ENCODE measurements around the gene MAP3K10.
"Not testable (repeated sequence)": the region's sequence is repeated elsewhere in the genome, so short reads cannot be mapped to it uniquely, and the experiment has no call there.

MAP3K10 gene

DNA sequence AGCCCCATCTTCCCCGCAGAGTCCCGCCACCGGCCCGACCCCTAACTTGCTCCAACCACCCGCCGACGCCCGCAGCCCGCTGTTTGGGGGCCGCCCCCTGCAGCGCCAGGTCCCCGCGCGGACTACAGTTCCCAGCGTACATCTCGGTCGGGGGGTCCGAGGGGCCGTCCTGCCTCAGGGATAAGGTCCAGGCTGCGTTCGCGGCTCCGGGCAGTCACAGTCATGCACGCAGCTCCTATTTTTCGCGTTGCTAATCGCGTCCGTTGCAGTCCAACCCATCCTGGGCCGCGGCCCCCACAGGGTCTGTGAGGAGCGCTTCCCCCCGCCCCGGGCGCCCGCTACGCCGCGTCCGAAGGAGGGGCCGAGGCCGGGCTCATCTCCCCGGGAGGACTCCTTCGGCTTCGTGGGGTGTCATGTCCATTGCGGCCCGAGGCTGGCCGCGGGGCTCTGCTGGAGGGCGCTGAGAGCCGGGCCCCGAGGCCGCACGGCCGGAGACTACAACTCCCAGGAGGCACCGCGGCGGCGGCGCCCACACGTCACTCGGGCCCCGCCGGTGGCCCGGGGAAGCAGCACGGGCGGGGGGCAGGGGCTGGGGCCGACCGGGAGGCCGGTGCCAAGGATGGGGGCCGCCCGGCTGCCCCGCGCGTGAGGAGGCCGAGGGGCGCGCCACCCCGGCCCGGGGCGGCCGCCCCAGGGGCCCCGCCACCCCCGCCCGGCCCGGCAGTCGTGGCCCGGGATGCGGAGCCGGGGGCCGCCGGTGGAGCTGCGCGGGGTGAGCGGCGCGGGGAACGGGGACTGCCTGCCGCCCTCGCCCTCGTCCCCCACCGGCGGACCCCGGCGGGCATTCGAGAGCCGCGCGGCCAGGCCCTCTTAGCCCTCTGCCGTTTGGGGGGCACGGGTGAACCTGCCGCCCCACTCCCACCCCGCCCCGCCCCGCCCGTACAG is at the start of gene MAP3K10:
TSS of gene MAP3K10 (plus strand) at position 536 of the 945 bp plus-strand sequence. CDS start 606 bp downstream, outside the sequence.
- no peaks in the 10 kb centered on the region for H3K36me3 ChIP-seq (ENCODE audit: control insufficient read depth, insufficient read depth, low read length)
- H3K9ac ChIP-seq (ENCODE audit: low read length): peak within 1 kb of the TSS; percentile 78
- H3K9me3 ChIP-seq (ENCODE audit: control insufficient read depth, low read length): no peaks in the 10 kb centered on the region
- no peaks in the 10 kb centered on the region for H3K27me3 ChIP-seq (ENCODE audit: control insufficient read depth, insufficient read depth, low read length)
- peak within 1 kb of the TSS; percentile 38 for H3K4me3 ChIP-seq (ENCODE audit: low read length)
- H3K4me1 ChIP-seq (ENCODE audit: control insufficient read depth, insufficient read depth, low read length): peaks cover 5% of the 10 kb centered on the region

DNA sequence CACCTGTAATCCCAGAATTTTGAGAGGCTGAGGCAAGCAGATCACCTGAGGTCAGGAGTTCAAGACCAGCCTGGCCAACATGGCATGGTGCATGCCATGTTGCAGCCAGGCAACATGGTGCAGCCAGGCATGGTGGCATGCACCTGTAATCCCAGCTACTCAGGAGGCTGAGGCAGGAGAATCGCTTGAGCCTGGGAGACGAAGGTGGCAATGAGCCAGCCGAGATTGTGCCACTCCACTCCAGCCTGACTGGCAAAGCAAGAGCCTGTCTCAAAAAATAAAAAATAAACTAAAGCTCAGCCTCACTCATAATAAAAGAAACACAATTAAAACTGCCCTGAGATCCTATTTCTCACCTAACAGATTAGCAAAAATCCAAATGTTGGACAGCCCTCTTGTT is 49.7 kb upstream of the MAP3K10 start:
- Histone ChIP-seq H3K9me3 (ENCODE audit: control insufficient read depth, low read length) (no peaks in the 10 kb centered on the region), H3K4me3 (ENCODE audit: low read length) (no peak overlapping the region), H3K4me1 (ENCODE audit: control insufficient read depth, insufficient read depth, low read length) (no peaks in the 10 kb centered on the region), H3K36me3 (ENCODE audit: control insufficient read depth, insufficient read depth, low read length) (no peaks in the 10 kb centered on the region), H3K9ac (ENCODE audit: low read length) (no peak overlapping the region), H3K27me3 (ENCODE audit: control insufficient read depth, insufficient read depth, low read length) (peaks cover 3% of the 10 kb centered on the region)

DNA sequence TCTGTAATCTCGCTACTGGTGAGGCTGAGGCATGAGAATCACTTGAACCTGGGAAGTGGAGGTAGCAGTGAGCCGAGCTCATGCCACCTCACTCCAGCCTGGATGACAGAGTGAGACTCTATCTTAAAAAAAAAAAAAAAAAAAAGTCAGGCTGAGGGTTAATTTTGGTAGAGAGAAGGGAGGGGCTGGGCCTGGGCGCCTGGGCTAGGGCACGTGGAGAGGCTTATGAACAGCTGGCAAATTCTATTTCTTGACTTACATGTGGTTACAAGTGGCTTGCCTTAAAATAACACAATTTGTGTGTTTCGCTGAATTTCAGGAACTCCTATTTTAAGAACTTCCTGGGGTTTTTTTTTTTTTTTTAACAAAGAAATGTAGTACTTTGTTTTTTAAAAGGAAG is 47.6 kb upstream of the MAP3K10 start:
- no peaks in the 10 kb centered on the region for H3K36me3 ChIP-seq (ENCODE audit: control insufficient read depth, insufficient read depth, low read length)
- no peaks in the 10 kb centered on the region for H3K27me3 ChIP-seq (ENCODE audit: control insufficient read depth, insufficient read depth, low read length)
- no peaks in the 10 kb centered on the region for H3K9me3 ChIP-seq (ENCODE audit: control insufficient read depth, low read length)
- no peak overlapping the region for H3K4me3 ChIP-seq (ENCODE audit: low read length)
- H3K4me1 ChIP-seq (ENCODE audit: control insufficient read depth, insufficient read depth, low read length): no peaks in the 10 kb centered on the region
- H3K9ac ChIP-seq (ENCODE audit: low read length): no peak overlapping the region

DNA sequence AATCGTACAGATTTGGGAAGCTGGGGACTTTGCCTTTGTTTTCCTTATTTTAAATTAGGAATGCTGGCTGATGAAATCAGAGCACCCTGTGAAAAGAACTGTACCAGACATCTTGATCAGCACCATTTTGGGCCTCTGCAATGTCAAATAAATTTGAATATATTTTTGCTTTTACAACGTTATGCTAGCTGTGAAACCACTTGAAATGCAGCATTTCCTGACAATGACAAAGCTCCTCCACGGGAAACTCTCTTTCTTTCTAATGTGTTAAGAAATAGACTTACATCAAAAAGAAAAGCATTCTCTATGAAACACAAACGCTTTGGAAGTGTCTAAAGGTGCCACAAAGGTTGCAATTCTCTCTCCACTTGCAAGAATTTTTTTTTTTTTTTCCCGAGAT is 47.1 kb upstream of the MAP3K10 start:
- no peaks in the 10 kb centered on the region for H3K4me1 ChIP-seq (ENCODE audit: control insufficient read depth, insufficient read depth, low read length)
- H3K27me3 ChIP-seq (ENCODE audit: control insufficient read depth, insufficient read depth, low read length): no peaks in the 10 kb centered on the region
- no peaks in the 10 kb centered on the region for H3K9me3 ChIP-seq (ENCODE audit: control insufficient read depth, low read length)
- H3K36me3 ChIP-seq (ENCODE audit: control insufficient read depth, insufficient read depth, low read length): no peaks in the 10 kb centered on the region
- H3K4me3 ChIP-seq (ENCODE audit: low read length): no peak overlapping the region
- H3K9ac ChIP-seq (ENCODE audit: low read length): no peak overlapping the region

DNA sequence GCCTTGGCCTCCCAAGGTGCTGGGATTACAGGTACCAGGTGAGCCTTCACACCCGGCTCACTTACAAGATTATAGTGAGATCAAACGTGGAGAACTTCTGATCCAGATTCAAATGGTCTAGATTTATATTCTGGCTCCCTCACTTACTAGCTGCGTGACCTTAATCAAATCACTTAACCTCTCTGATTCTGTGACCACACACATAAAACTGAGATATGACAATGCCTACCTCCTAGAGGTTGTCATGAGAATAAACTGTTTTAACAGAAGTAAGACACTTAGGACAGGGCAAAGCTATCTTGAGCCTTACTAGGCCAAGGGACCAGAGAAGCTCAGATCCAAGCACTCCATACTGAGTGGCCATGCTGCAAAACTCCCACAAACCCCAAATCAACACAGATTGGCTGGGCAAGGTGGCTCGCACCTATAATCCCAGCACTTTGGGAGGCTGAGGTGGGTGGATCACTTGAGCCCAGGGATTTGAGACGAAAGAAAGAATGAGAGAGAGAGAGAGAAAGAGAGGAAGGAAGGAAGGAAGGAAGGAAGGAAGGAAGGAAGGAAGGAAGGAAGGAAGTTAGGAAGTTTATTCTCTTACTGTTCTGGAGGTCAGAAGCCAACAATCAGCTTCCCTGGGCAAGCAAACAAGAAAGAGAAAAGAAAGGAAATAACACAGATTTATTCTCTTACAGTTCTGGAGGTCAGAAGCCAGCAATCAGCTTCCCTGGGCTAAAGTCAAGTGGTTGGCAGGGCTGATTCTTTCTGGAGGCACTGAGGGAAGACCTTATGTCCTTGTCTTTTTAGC is 46.1 kb upstream of the MAP3K10 start:
- no peak overlapping the region for H3K9ac ChIP-seq (ENCODE audit: low read length)
- no peaks in the 10 kb centered on the region for H3K9me3 ChIP-seq (ENCODE audit: control insufficient read depth, low read length)
- no peaks in the 10 kb centered on the region for H3K4me1 ChIP-seq (ENCODE audit: control insufficient read depth, insufficient read depth, low read length)
- H3K4me3 ChIP-seq (ENCODE audit: low read length): no peak overlapping the region
- no peaks in the 10 kb centered on the region for H3K36me3 ChIP-seq (ENCODE audit: control insufficient read depth, insufficient read depth, low read length)
- no peaks in the 10 kb centered on the region for H3K27me3 ChIP-seq (ENCODE audit: control insufficient read depth, insufficient read depth, low read length)

DNA sequence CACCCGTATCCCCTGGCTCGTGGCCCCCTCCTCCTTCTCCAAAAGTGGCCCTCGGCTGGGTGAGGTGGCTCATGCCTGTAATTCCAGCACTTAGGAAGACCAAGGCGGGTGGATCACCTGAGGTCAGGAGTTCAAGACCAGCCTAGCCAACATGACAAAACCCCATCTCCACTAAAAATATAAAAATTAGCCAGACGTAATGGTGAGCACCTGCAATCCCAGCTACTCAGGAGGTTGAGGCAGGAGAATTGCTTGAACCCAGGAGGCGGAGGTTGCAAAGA is 45.5 kb upstream of the MAP3K10 start:
- H3K4me1 ChIP-seq (ENCODE audit: control insufficient read depth, insufficient read depth, low read length); H3K9me3 ChIP-seq (ENCODE audit: control insufficient read depth, low read length); H3K9ac ChIP-seq (ENCODE audit: low read length); H3K27me3 ChIP-seq (ENCODE audit: control insufficient read depth, insufficient read depth, low read length); H3K4me3 ChIP-seq (ENCODE audit: low read length); H3K36me3 ChIP-seq (ENCODE audit: control insufficient read depth, insufficient read depth, low read length): not testable (repeated sequence)

DNA sequence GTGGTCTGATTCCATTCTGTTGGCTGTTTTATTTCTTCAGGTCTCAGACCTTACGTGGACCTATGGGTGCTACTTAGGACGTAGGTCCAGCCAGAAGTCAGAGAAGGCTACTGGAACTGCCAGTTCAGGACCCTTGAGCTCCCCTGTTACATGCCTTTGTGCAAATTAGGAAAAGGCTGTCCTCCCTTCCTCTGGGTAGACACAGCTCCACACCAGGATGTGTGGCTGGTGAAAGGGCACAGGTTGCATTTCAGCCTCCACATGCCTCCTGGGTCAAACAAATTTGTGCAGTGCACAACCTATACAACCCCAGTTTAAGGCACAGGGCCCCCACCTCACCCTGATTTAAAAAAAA is 43.9 kb upstream of the MAP3K10 start:
- Histone ChIP-seq H3K9me3 (ENCODE audit: control insufficient read depth, low read length) (no peaks in the 10 kb centered on the region), H3K4me3 (ENCODE audit: low read length) (no peak overlapping the region), H3K27me3 (ENCODE audit: control insufficient read depth, insufficient read depth, low read length) (no peaks in the 10 kb centered on the region), H3K9ac (ENCODE audit: low read length) (no peak overlapping the region), H3K36me3 (ENCODE audit: control insufficient read depth, insufficient read depth, low read length) (no peaks in the 10 kb centered on the region), H3K4me1 (ENCODE audit: control insufficient read depth, insufficient read depth, low read length) (no peaks in the 10 kb centered on the region)

DNA sequence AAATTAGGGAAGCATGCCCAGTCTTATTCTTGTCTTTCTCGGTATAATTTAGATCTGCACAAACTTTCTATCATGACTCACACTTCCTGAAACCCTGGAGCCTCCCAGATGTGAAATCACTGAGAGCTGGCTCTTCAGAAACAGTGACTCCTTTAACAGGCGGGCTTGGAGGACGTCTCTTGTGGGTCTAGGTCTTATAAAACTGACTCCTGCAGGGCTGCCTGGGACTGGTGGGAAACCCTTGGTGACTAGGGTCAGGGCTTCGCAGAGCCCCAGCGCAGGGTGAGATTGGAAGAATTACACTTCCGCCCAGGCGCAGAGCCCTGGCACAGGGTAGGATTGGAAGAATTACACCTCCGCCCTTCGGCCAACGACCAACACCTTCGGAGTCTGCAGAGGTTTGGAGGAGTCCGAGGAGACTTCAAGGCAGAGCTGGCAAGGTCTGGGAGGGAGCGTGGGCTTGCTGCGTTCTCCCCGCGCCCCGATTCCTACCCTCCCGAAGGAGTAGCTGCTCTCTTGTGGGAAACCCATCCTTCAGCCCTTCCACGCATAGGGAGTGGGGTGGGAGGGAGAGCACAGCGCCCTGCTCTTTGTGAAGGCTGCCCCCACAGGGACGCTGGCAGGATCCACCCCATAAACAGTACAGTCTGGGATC is 43.4 kb upstream of the MAP3K10 start:
- Histone ChIP-seq H3K4me1 (ENCODE audit: control insufficient read depth, insufficient read depth, low read length) (no peaks in the 10 kb centered on the region), H3K4me3 (ENCODE audit: low read length) (no peak overlapping the region), H3K36me3 (ENCODE audit: control insufficient read depth, insufficient read depth, low read length) (no peaks in the 10 kb centered on the region), H3K9ac (ENCODE audit: low read length) (no peak overlapping the region), H3K9me3 (ENCODE audit: control insufficient read depth, low read length) (no peaks in the 10 kb centered on the region), H3K27me3 (ENCODE audit: control insufficient read depth, insufficient read depth, low read length) (no peaks in the 10 kb centered on the region)

DNA sequence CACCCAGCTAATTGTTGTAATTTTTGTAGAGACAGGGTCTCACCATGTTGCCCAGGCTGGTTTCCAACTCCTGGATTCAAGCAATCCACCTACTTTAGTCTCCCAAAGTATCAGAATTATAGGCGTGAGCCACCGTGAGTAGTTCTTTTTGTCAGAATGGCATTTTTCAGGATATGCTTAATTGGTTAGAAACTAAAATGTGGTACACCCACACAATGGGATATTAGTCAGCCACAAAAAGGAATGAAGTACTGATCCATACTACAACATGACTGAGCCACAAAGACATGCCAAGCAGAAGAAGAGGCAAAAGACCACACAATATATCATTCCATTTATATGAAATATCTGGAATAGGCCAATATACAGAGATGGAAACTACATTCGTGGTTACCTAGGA is 41.7 kb upstream of the MAP3K10 start:
- no peaks in the 10 kb centered on the region for H3K36me3 ChIP-seq (ENCODE audit: control insufficient read depth, insufficient read depth, low read length)
- no peaks in the 10 kb centered on the region for H3K4me1 ChIP-seq (ENCODE audit: control insufficient read depth, insufficient read depth, low read length)
- H3K4me3 ChIP-seq (ENCODE audit: low read length): no peak overlapping the region
- H3K9ac ChIP-seq (ENCODE audit: low read length): no peak overlapping the region
- no peaks in the 10 kb centered on the region for H3K9me3 ChIP-seq (ENCODE audit: control insufficient read depth, low read length)
- no peaks in the 10 kb centered on the region for H3K27me3 ChIP-seq (ENCODE audit: control insufficient read depth, insufficient read depth, low read length)

DNA sequence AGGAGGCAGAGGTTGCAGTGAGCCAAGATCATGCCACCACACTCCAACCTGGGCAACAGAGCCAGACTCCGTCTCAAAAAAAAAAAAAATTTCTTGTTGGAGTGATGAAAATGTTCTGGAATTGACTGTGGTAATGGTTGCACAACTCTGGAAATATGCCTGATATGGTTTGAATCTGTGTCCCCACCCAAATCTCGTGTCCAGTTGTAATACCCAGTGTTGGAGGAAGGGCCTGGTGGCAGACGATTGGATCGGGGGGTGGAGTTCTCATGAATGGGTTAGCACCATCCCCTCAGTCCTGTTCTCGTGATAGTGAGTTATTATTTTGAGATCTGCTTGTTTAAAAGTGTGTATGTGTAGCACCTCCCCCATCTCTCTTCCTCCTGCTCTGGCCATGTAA is 41.1 kb upstream of the MAP3K10 start:
- Histone ChIP-seq H3K4me1 (ENCODE audit: control insufficient read depth, insufficient read depth, low read length) (no peaks in the 10 kb centered on the region), H3K9me3 (ENCODE audit: control insufficient read depth, low read length) (no peaks in the 10 kb centered on the region), H3K4me3 (ENCODE audit: low read length) (no peak overlapping the region), H3K36me3 (ENCODE audit: control insufficient read depth, insufficient read depth, low read length) (no peaks in the 10 kb centered on the region), H3K9ac (ENCODE audit: low read length) (no peak overlapping the region), H3K27me3 (ENCODE audit: control insufficient read depth, insufficient read depth, low read length) (no peaks in the 10 kb centered on the region)

DNA sequence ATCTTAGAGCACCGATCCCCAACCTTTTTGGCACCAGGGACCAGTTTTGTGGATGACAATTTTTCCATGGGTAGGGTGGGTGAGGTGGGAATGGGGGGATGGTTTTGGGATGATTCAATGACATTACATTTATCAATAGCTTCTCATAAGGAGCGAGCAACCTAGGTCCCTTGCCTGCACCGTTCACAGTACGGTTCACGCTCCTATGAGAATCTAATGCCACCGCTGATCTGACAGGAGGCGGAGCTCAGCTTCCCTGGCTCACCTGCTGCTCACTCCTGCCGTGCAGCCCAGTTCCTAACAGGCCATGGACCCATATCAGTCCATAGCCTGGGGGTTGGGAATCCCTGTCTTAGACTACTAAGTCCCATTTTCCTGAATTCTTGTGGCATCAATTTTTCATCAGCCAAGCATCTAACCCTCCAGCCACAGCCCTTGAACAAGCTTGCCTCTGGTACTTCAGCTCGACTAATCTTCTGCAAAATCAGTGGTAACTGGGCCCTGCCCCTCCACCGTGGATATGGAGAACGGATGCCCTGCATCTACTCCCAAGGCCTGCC is 37.0 kb upstream of the MAP3K10 start:
- H3K27me3 ChIP-seq (ENCODE audit: control insufficient read depth, insufficient read depth, low read length): no peaks in the 10 kb centered on the region
- H3K4me1 ChIP-seq (ENCODE audit: control insufficient read depth, insufficient read depth, low read length): no peaks in the 10 kb centered on the region
- H3K9me3 ChIP-seq (ENCODE audit: control insufficient read depth, low read length): no peaks in the 10 kb centered on the region
- no peaks in the 10 kb centered on the region for H3K36me3 ChIP-seq (ENCODE audit: control insufficient read depth, insufficient read depth, low read length)
- H3K9ac ChIP-seq (ENCODE audit: low read length): no peak overlapping the region
- H3K4me3 ChIP-seq (ENCODE audit: low read length): no peak overlapping the region

DNA sequence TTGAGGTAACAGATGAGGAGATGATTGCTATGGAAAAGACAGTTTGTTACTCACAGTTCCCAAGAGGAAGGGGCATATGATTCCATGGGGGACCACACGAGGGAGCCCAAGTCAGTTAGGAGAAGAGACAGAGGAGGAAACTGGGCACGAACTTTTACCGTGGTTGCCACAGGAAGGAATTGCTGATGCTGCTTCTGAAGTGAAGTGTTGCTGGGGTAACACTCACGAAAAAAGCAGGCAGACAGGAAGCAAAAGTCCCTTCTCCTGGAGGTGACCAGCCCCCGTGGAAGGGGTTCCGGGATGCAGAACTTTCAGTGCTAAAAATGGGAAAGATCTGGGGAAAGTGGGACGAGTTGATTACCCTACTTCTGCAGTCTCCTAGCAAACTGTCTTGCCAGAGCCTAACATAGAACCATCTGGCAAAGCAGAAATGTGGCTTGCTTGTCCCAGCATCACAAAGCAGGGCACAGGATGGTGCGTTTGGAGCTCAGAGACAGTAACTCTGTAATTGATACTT is 35.4 kb upstream of the MAP3K10 start:
- Histone ChIP-seq H3K4me3 (ENCODE audit: low read length) (no peak overlapping the region), H3K9me3 (ENCODE audit: control insufficient read depth, low read length) (no peaks in the 10 kb centered on the region), H3K27me3 (ENCODE audit: control insufficient read depth, insufficient read depth, low read length) (no peaks in the 10 kb centered on the region), H3K9ac (ENCODE audit: low read length) (no peak overlapping the region), H3K4me1 (ENCODE audit: control insufficient read depth, insufficient read depth, low read length) (no peaks in the 10 kb centered on the region), H3K36me3 (ENCODE audit: control insufficient read depth, insufficient read depth, low read length) (no peaks in the 10 kb centered on the region)

All from mucosa of stomach (tissue), 1 donor.